Lower leg skin (tissue), 3 donors: Measurements from ENCODE around the gene SYTL2.
"Not testable (repeated sequence)": the region's sequence is repeated elsewhere in the genome, so short reads cannot be mapped to it uniquely, and the experiment has no call there.

Source experiments
- POLR2A ChIP-seq, 2 donors: fragments of 450-650 bp; IDR thresholded peaks; one replicate each; pipeline ENCODE4 v1.6.1; 2016 to 2017; ENCODE audit warnings: antibody characterized with exemption in 2 of 2, mild to moderate bottlenecking in 1 of 2, moderate library complexity in 1 of 2
- TF ChIP-seq, protein P1 (sequence below), 3 donors: fragments of 450-650 bp; IDR thresholded peaks; one replicate each; pipeline ENCODE4 v1.5.1; 2016; ENCODE audit warnings: antibody characterized with exemption in 3 of 3, mild to moderate bottlenecking in 3 of 3, moderate library complexity in 2 of 3

DNA sequence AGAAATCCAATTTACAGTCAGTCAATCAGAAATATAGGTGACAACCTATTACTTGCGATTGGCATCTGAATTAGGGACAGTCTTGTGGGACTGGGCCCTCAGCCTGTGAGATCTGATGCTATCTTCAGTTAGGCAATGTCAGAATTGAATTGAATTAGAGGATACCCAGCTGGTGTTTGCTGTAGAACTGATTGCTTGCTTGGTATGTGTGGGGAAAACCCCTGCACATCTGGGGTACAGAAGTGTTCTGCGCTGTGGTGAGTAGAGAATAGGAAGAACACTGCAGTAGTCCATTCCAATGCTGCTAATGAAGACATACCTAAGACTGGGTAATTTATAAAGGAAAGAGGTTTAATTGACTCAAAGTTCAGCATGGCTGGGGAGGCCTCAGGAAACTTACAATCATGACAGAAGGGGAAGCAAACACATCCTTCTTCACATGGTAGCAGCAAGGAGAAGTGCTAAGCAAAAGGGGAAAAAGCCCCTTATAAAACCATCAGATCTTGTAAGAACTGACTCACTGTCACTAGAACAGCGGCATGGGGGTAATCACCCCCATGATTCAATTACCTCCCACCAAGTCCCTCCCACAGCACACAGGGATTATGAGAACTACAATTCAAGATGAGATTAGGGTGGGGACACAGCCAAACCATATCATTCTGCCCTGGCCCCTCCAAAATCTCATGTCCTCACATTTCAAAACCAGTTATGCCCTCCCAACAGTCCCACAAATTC, 30.0 kb downstream of the SYTL2 start:
- TF ChIP-seq, protein P1, sequence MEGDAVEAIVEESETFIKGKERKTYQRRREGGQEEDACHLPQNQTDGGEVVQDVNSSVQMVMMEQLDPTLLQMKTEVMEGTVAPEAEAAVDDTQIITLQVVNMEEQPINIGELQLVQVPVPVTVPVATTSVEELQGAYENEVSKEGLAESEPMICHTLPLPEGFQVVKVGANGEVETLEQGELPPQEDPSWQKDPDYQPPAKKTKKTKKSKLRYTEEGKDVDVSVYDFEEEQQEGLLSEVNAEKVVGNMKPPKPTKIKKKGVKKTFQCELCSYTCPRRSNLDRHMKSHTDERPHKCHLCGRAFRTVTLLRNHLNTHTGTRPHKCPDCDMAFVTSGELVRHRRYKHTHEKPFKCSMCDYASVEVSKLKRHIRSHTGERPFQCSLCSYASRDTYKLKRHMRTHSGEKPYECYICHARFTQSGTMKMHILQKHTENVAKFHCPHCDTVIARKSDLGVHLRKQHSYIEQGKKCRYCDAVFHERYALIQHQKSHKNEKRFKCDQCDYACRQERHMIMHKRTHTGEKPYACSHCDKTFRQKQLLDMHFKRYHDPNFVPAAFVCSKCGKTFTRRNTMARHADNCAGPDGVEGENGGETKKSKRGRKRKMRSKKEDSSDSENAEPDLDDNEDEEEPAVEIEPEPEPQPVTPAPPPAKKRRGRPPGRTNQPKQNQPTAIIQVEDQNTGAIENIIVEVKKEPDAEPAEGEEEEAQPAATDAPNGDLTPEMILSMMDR (IDR thresholded peaks at IDR 0.05) = not testable (repeated sequence)
- not testable (repeated sequence) for TF ChIP-seq POLR2A (IDR thresholded peaks at IDR 0.05)
